ENCODE measurements around the gene ZBTB11.

Gene ZBTB11

GRCh38 chr3:101674518-101674917 lies 2.4 kb downstream of the ZBTB11 start:
- WGBS (ENCODE audit: insufficient coverage, insufficient read length): no CpG with 5 or more reads among the region's 9 CpGs
- Histone ChIP-seq H3K4me3 (ENCODE audit: low read length) (no peak overlapping the region), H3K27ac (ENCODE audit: low read length) (no peak overlapping the region), H3K4me1 (ENCODE audit: control insufficient read depth, insufficient read depth, low read length) (no peaks in the 10 kb centered on the region; the same call in 1 of the 2 replicates), H3K27me3 (ENCODE audit: control insufficient read depth, insufficient read depth, low read length) (no peaks in the 10 kb centered on the region), H3K9me3 (ENCODE audit: control insufficient read depth, insufficient read depth, low read length) (no peaks in the 10 kb centered on the region), H3K36me3 (ENCODE audit: control insufficient read depth, insufficient read depth, low read length) (peaks cover 2% of the 10 kb centered on the region; the same call in 1 of the 2 replicates)
- no peak for DNase-seq (ENCODE audit: low read depth, low spot score)

GRCh38 chr3:101673953-101674352 lies 3.0 kb downstream of the ZBTB11 start:
- no CpG with 5 or more reads among the region's 13 CpGs for WGBS (ENCODE audit: insufficient coverage, insufficient read length)
- H3K27ac ChIP-seq (ENCODE audit: low read length): no peak overlapping the region
- no peak for DNase-seq (ENCODE audit: low read depth, low spot score)

GRCh38 chr3:101671014-101671413 lies 5.9 kb downstream of the ZBTB11 start:
- Histone ChIP-seq H3K27ac (ENCODE audit: low read length) (no peak overlapping the region), H3K9me3 (ENCODE audit: control insufficient read depth, insufficient read depth, low read length) (no peaks in the 10 kb centered on the region), H3K36me3 (ENCODE audit: control insufficient read depth, insufficient read depth, low read length) (no peaks in the 10 kb centered on the region; the same call in 1 of the 2 replicates), H3K4me1 (ENCODE audit: control insufficient read depth, insufficient read depth, low read length) (no peaks in the 10 kb centered on the region), H3K4me3 (ENCODE audit: low read length) (no peak overlapping the region), H3K27me3 (ENCODE audit: control insufficient read depth, insufficient read depth, low read length) (no peaks in the 10 kb centered on the region)
- no CpG with 5 or more reads among the region's 5 CpGs for WGBS (ENCODE audit: insufficient coverage, insufficient read length)
- no peak for DNase-seq (ENCODE audit: low read depth, low spot score)

More at GRCh38 chr3:101673953-101674352, 3.0 kb downstream of the ZBTB11 start:
- H3K9me3 ChIP-seq (ENCODE audit: control insufficient read depth, insufficient read depth, low read length): no peaks in the 10 kb centered on the region
- H3K27me3 ChIP-seq (ENCODE audit: control insufficient read depth, insufficient read depth, low read length): no peaks in the 10 kb centered on the region
- no peak overlapping the region for H3K4me3 ChIP-seq (ENCODE audit: low read length)
- H3K4me1 ChIP-seq (ENCODE audit: control insufficient read depth, insufficient read depth, low read length): no peaks in the 10 kb centered on the region; the same call in 1 of the 2 replicates
- peaks cover 2% of the 10 kb centered on the region for H3K36me3 ChIP-seq (ENCODE audit: control insufficient read depth, insufficient read depth, low read length)

GRCh38 chr3:101667844-101668243 lies 9.1 kb downstream of the ZBTB11 start:
- no peaks in the 10 kb centered on the region; the same call in 1 of the 2 replicates for H3K36me3 ChIP-seq (ENCODE audit: control insufficient read depth, insufficient read depth, low read length)

GRCh38 chr3:101667331-101667730 lies 9.6 kb downstream of the ZBTB11 start:
- Histone ChIP-seq H3K4me1 (ENCODE audit: control insufficient read depth, insufficient read depth, low read length) (no peaks in the 10 kb centered on the region), H3K27me3 (ENCODE audit: control insufficient read depth, insufficient read depth, low read length) (no peaks in the 10 kb centered on the region), H3K27ac (ENCODE audit: low read length) (no peak overlapping the region), H3K36me3 (ENCODE audit: control insufficient read depth, insufficient read depth, low read length) (no peaks in the 10 kb centered on the region; the same call in 1 of the 2 replicates), H3K9me3 (ENCODE audit: control insufficient read depth, insufficient read depth, low read length) (no peaks in the 10 kb centered on the region), H3K4me3 (ENCODE audit: low read length) (no peak overlapping the region)
- no CpG with 5 or more reads among the region's 6 CpGs for WGBS (ENCODE audit: insufficient coverage, insufficient read length)
- DNase-seq (ENCODE audit: low read depth, low spot score): no peak

More at GRCh38 chr3:101667844-101668243, 9.1 kb downstream of the ZBTB11 start:
- WGBS (ENCODE audit: insufficient coverage, insufficient read length): no CpG with 5 or more reads among the region's 1 CpG
- Histone ChIP-seq H3K4me1 (ENCODE audit: control insufficient read depth, insufficient read depth, low read length) (no peaks in the 10 kb centered on the region), H3K4me3 (ENCODE audit: low read length) (no peak overlapping the region), H3K9me3 (ENCODE audit: control insufficient read depth, insufficient read depth, low read length) (no peaks in the 10 kb centered on the region), H3K27ac (ENCODE audit: low read length) (no peak overlapping the region), H3K27me3 (ENCODE audit: control insufficient read depth, insufficient read depth, low read length) (no peaks in the 10 kb centered on the region)
- DNase-seq (ENCODE audit: low read depth, low spot score): no peak

- Histone ChIP-seq H3K36me3 (ENCODE audit: control insufficient read depth, insufficient read depth, low read length) (no peaks in the 10 kb centered on the region; the same call in 1 of the 2 replicates), H3K9me3 (ENCODE audit: control insufficient read depth, insufficient read depth, low read length) (no peaks in the 10 kb centered on the region), H3K4me3 (ENCODE audit: low read length) (no peak overlapping the region), H3K4me1 (ENCODE audit: control insufficient read depth, insufficient read depth, low read length) (no peaks in the 10 kb centered on the region), H3K27ac (ENCODE audit: low read length) (no peak overlapping the region), H3K27me3 (ENCODE audit: control insufficient read depth, insufficient read depth, low read length) (no peaks in the 10 kb centered on the region)
- DNase-seq (ENCODE audit: low read depth, low spot score): no peak
Measured at GRCh38 chr3:101665851-101666250, 11.1 kb downstream of the ZBTB11 start.

GRCh38 chr3:101665357-101665756 lies 11.6 kb downstream of the ZBTB11 start:
- Histone ChIP-seq H3K36me3 (ENCODE audit: control insufficient read depth, insufficient read depth, low read length) (no peaks in the 10 kb centered on the region; the same call in 1 of the 2 replicates), H3K4me3 (ENCODE audit: low read length) (no peak overlapping the region), H3K9me3 (ENCODE audit: control insufficient read depth, insufficient read depth, low read length) (no peaks in the 10 kb centered on the region), H3K27ac (ENCODE audit: low read length) (no peak overlapping the region), H3K4me1 (ENCODE audit: control insufficient read depth, insufficient read depth, low read length) (no peaks in the 10 kb centered on the region), H3K27me3 (ENCODE audit: control insufficient read depth, insufficient read depth, low read length) (no peaks in the 10 kb centered on the region)
- DNase-seq (ENCODE audit: low read depth, low spot score): no peak
- no CpG with 5 or more reads among the region's 4 CpGs for WGBS (ENCODE audit: insufficient coverage, insufficient read length)

- no peak overlapping the region for H3K27ac ChIP-seq (ENCODE audit: low read length)
- H3K4me3 ChIP-seq (ENCODE audit: low read length): no peak overlapping the region
- no peaks in the 10 kb centered on the region for H3K27me3 ChIP-seq (ENCODE audit: control insufficient read depth, insufficient read depth, low read length)
- no peaks in the 10 kb centered on the region for H3K4me1 ChIP-seq (ENCODE audit: control insufficient read depth, insufficient read depth, low read length)
- H3K9me3 ChIP-seq (ENCODE audit: control insufficient read depth, insufficient read depth, low read length): no peaks in the 10 kb centered on the region
- no CpG with 5 or more reads among the region's 3 CpGs for WGBS (ENCODE audit: insufficient coverage, insufficient read length)
- H3K36me3 ChIP-seq (ENCODE audit: control insufficient read depth, insufficient read depth, low read length): no peaks in the 10 kb centered on the region; the same call in 1 of the 2 replicates
- no peak for DNase-seq (ENCODE audit: low read depth, low spot score)
Measured at GRCh38 chr3:101660714-101661113, 16.2 kb downstream of the ZBTB11 start.

GRCh38 chr3:101656651-101657050 lies 20.3 kb downstream of the ZBTB11 start:
- peaks cover 2% of the 10 kb centered on the region; the same call in 1 of the 2 replicates for H3K36me3 ChIP-seq (ENCODE audit: control insufficient read depth, insufficient read depth, low read length)
- WGBS (ENCODE audit: insufficient coverage, insufficient read length): no CpG with 5 or more reads among the region's 6 CpGs

GRCh38 chr3:101646726-101647125 lies 30.2 kb downstream of the ZBTB11 start:
- H3K36me3 ChIP-seq (ENCODE audit: control insufficient read depth, insufficient read depth, low read length): peaks cover 5% of the 10 kb centered on the region; the same call in 1 of the 2 replicates
- H3K4me1 ChIP-seq (ENCODE audit: control insufficient read depth, insufficient read depth, low read length): peaks cover 3% of the 10 kb centered on the region; the same call in 1 of the 2 replicates
- no peak for DNase-seq (ENCODE audit: low read depth, low spot score)
- no peak overlapping the region for H3K4me3 ChIP-seq (ENCODE audit: low read length)
- no CpG with 5 or more reads among the region's 1 CpG for WGBS (ENCODE audit: insufficient coverage, insufficient read length)
- no peak overlapping the region for H3K27ac ChIP-seq (ENCODE audit: low read length)
- no peaks in the 10 kb centered on the region for H3K9me3 ChIP-seq (ENCODE audit: control insufficient read depth, insufficient read depth, low read length)
- H3K27me3 ChIP-seq (ENCODE audit: control insufficient read depth, insufficient read depth, low read length): no peaks in the 10 kb centered on the region

More at GRCh38 chr3:101656651-101657050, 20.3 kb downstream of the ZBTB11 start:
- DNase-seq (ENCODE audit: low read depth, low spot score): no peak
- H3K27ac ChIP-seq (ENCODE audit: low read length): no peak overlapping the region
- no peaks in the 10 kb centered on the region for H3K4me1 ChIP-seq (ENCODE audit: control insufficient read depth, insufficient read depth, low read length)
- no peaks in the 10 kb centered on the region for H3K9me3 ChIP-seq (ENCODE audit: control insufficient read depth, insufficient read depth, low read length)
- H3K4me3 ChIP-seq (ENCODE audit: low read length): no peak overlapping the region
- no peaks in the 10 kb centered on the region for H3K27me3 ChIP-seq (ENCODE audit: control insufficient read depth, insufficient read depth, low read length)

All from iPS DF 6.9 (cell line).